Stomach (tissue), 4 donors: ENCODE data around the gene MTHFD2.

Experiments
- CTCF ChIP-seq, 7 experiments: fragments of 450-650 bp in 4 of 7; fragments of 200-600 bp in 3 of 7; sonication (generic) in 3 of 7; IDR thresholded peaks; one replicate each; pipeline ENCODE4 v1.5.1; 2016 to 2019; ENCODE audit warnings: antibody characterized with exemption in 7 of 7, control low read depth in 2 of 7, mild to moderate bottlenecking in 1 of 7
- EP300 ChIP-seq: sonication (generic); formaldehyde crosslinking; IDR thresholded peaks from one replicate; pipeline ENCODE4 v1.6.1; 2017; ENCODE audit warnings: antibody characterized with exemption
- POLR2A ChIP-seq, 4 donors: fragments of 450-650 bp; IDR thresholded peaks; one replicate each; pipeline ENCODE4 v1.6.1; 2016; ENCODE audit warnings: antibody characterized with exemption in 4 of 4, control low read depth in 2 of 4, mild to moderate bottlenecking in 1 of 4, moderate library complexity in 1 of 4
- POLR2AphosphoS5 ChIP-seq, 3 donors: sonication (generic); formaldehyde crosslinking; IDR thresholded peaks; one replicate each; pipeline ENCODE4 v1.6.1; 2016; ENCODE audit warnings: antibody characterized with exemption in 3 of 3

DNA sequence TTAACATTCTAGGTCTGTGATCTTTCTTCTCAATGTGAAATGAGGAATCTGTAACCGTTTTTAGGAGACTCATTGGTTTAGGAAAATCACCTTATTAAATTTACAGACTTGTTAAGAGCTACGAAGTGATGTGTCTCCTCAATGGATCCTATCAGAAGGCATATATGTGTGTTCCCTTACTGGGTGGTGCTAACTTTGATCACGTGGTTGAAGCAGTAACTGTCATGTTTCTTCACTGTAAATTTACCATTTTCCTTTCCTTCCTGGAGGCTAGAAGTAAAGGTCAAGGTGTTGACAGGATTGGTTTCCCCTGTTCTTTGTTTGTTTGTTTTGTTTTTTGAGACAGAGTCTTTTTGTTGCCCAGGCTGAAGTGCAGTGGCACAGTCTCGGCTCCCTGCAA is 1.4 kb upstream of the MTHFD2 start:
- no peak for TF ChIP-seq CTCF (IDR thresholded peaks at IDR 0.05)
- no peak for TF ChIP-seq POLR2AphosphoS5 (IDR thresholded peaks at IDR 0.05)
- no peak for TF ChIP-seq POLR2A (IDR thresholded peaks at IDR 0.05)
- TF ChIP-seq EP300: no peak
